H1 (cell line): ENCODE measurements around the gene PAX5. TPM values are rescaled to one million over a fixed set of nuclear protein-coding genes. Genes with fewer than 3 reads are reported as not detected.

Source experiments
- GABPA ChIP-seq: IDR thresholded peaks from 2 replicates; pipeline ENCODE4 v1.6.1; 2011; ENCODE audit warnings: mild to moderate bottlenecking, low read length, moderate library complexity, borderline replicate concordance; ENCODE audit not compliant: insufficient read depth
- YY1 ChIP-seq: IDR thresholded peaks from 2 replicates; pipeline ENCODE4 v1.6.1; 2011; ENCODE audit warnings: low read depth, mild to moderate bottlenecking, low read length
- polyA plus RNA-seq, 7 experiments: library from polyadenylated mRNA; depleted of rRNA in 3 of 7; stranded (reverse) in 5 of 7; unstranded in 2 of 7; fragments of >200 nt in 5 of 7; fragments of 200-250 nt in 2 of 7; gene quantifications; 1 replicate in 5 of 7; 2 replicates in 1 of 7; 4 replicates in 1 of 7; pipeline versions ENCODE4 v1.2.1 to v1.2.3, GENCODE V29; 2011 to 2013; ENCODE audit warnings: missing spikeins in 2 of 7, mixed read lengths in 2 of 7
- total RNA-seq: library from RNA; stranded (reverse); fragmentation: NEBNext Ultra II Directional; extraction: Animal tissue kit (Norgen Biotek cat#: 25700); gene quantifications from 2 replicates; pipeline ENCODE4 v1.2.1, GENCODE V29; 2021

PAX5 gene
- total and polyA plus RNA-seq, 2 of the 8 experiments (the other 6 are each of a cell fraction or from before 2014, with no cell fraction given) = 0.29 to 0.43 TPM

DNA sequence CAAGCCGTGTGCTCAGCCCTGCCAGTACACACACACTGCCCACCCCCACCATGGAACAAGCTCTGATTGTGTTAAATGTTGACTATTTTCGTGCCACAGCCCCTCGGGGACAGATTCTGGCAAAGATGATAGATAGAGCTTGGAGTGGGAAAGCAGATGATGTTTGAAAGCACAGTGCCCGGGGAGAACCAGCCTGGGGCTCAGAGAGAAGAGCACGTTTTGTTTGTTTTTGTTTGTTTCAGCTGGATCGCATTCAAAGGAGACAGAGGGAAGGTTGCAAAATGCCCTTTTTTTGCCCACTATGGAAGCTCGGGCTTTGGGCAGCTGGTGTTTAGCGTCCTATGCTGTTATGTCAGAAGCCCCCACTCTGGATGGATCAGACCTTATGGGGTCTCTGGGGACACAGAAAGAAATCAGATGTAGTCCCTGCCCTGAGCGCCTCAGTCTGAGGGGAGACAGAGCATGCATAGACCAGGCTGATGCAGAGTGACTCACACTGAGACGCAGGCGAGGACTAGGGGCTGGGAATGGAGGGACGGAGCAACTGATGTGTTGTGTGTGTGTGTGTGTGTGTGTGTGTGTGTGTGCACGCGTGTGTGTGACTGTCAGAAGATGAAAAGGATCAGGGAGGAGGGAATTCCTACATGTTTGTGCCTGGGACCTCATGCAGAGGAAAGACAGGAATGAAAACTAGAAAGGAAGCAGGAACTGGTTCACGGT is 231.7 kb downstream of the PAX5 start (continued):
- TF ChIP-seq GABPA (no peak), YY1 (no peak)
